Measurements from ENCODE around the gene HMCN2.
"Not testable (repeated sequence)": the region's sequence is repeated elsewhere in the genome, so short reads cannot be mapped to it uniquely, and the experiment has no call there.

The HMCN2 gene

GRCh38 chr9:130266236-130267098, 907 bp downstream of the HMCN2 start:
- DNase-seq (ENCODE audit: extremely low read depth, low read depth): no peak
- TF ChIP-seq CTCF (IDR thresholded peaks at IDR 0.05; ENCODE audit: low read depth, low read length): no peak

- no peak for DNase-seq (ENCODE audit: extremely low read depth, low read depth)
- TF ChIP-seq CTCF (IDR thresholded peaks at IDR 0.05; ENCODE audit: low read depth, low read length): no peak
These were observed 2.4 kb downstream of the HMCN2 start for GRCh38 chr9:130267930-130268329.

DNA sequence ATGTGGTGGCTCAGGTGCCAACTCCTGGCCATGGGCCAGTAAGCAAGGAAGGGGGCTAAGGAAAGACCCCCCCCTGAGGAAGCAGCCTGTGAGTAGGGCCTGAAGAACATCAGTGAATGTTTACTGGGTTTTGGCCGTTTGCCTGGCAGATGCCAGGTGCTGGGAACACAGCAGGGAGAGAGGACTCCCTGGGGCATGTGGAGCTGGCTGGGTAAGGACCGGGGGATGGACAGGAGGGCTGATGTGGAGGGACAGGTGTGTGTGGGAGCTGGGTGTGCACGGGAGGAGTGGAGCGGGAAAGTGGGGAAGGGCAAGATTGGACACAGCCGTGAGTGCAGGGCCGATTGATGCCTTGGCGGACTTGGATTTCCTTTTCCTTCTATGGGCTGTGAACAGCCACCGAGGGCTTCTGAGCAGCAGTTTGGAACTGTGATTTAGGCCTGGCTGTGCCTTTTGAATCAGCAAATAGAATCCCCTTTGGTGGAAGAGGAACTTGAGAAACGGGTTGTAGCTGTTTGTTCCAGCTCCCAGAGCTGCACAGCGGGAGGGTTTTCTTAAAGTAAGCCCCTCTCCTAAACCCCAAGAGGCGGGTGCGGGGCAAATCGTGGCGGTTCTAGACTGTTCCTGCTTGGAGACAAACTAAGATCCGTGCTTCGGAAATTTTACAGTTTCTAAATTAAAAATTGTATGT, 3.1 kb downstream of the HMCN2 start:
- TF ChIP-seq CTCF (IDR thresholded peaks at IDR 0.05; ENCODE audit: low read depth, low read length): no peak
- no peak for DNase-seq (ENCODE audit: extremely low read depth, low read depth)

GRCh38 chr9:130271473-130271872, 5.9 kb downstream of the HMCN2 start:
- no peak for TF ChIP-seq CTCF (IDR thresholded peaks at IDR 0.05; ENCODE audit: low read depth, low read length)
- no peak for DNase-seq (ENCODE audit: extremely low read depth, low read depth)

DNA sequence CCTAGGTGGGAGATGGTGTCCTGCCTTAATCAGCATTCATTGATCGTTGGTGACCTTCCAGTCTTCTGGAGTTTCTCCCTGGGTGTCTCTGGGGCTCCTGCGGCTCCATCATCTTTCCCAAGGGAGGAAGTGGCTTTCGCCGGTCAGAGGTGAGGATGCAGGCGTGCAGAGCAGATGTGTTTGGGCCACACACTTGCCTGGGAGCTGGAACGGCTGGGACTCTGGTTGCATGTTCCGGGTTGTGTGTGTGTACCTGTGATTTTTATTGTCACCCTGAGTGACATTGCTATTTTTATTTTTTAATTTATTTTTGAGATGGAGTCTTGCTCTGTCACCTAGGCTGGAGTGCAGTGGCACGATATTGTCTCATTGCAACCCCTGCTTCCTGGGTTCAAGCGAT, 9.6 kb downstream of the HMCN2 start:
- no peak for TF ChIP-seq CTCF (IDR thresholded peaks at IDR 0.05; ENCODE audit: low read depth, low read length)
- DNase-seq (ENCODE audit: extremely low read depth, low read depth): no peak

DNA sequence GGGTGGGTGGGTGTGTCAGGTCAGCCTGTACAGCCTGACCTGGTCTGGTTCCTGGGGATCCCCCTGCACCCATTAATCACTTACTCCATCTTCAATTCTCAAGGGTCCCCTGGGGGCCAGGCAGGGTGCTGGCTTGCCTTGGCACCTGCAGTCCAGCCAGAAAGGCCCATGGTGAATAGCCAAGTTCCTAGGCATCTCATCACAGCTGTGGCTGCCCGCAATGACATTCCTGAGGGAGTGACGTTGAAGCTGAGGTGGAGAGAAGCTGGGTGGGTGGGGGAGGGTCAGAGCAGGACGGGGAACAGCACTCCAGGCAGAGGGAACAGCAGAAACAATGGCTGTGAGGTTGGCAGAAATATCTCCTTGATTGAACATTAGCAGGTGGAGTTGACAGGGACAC, 10.6 kb downstream of the HMCN2 start:
- DNase-seq (ENCODE audit: extremely low read depth, low read depth): no peak
- TF ChIP-seq CTCF (IDR thresholded peaks at IDR 0.05; ENCODE audit: low read depth, low read length): no peak

GRCh38 chr9:130276955-130277354, 11.4 kb downstream of the HMCN2 start:
- no peak for DNase-seq (ENCODE audit: extremely low read depth, low read depth)
- no peak for TF ChIP-seq CTCF (IDR thresholded peaks at IDR 0.05; ENCODE audit: low read depth, low read length)

- DNase-seq (ENCODE audit: extremely low read depth, low read depth): not testable (repeated sequence)
These were observed 12.0 kb downstream of the HMCN2 start for GRCh38 chr9:130277525-130277924.

Data from AG09319 (cell line).